ENCODE results near the gene HOXD1.

DNA sequence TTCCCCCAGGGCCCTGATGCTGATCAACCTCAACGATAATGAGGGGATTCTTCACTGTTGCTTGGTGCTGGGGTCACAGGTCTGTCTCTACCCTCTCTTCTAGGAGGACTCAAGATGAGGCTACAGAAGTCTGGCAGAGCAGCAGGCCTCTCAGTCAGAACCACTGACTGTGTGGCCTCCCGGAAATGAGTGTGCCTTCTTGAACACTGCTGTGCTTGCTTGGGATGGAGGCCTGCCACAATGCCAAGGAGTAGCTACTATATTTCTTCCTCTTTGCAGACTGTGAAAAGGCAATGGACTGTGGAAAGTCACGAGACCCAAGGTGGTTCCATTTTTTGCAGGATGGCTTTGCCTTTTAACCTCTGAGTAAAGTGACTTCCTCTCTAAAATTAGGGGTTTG, 5.8 kb upstream of the HOXD1 start:
- TF ChIP-seq, protein P1, sequence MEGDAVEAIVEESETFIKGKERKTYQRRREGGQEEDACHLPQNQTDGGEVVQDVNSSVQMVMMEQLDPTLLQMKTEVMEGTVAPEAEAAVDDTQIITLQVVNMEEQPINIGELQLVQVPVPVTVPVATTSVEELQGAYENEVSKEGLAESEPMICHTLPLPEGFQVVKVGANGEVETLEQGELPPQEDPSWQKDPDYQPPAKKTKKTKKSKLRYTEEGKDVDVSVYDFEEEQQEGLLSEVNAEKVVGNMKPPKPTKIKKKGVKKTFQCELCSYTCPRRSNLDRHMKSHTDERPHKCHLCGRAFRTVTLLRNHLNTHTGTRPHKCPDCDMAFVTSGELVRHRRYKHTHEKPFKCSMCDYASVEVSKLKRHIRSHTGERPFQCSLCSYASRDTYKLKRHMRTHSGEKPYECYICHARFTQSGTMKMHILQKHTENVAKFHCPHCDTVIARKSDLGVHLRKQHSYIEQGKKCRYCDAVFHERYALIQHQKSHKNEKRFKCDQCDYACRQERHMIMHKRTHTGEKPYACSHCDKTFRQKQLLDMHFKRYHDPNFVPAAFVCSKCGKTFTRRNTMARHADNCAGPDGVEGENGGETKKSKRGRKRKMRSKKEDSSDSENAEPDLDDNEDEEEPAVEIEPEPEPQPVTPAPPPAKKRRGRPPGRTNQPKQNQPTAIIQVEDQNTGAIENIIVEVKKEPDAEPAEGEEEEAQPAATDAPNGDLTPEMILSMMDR (conservative IDR thresholded peaks at IDR 0.05 in 1 of 2, IDR thresholded peaks at IDR 0.05 in 1 of 2; ENCODE audit: extremely low read depth in 1 of 2, insufficient read depth in 1 of 2, low read depth in 1 of 2, low read length in 2 of 2) = no peak
- TF ChIP-seq EZH2 (IDR thresholded peaks at IDR 0.05; ENCODE audit: borderline replicate concordance, low read length) = no peak
